ENCODE results near the gene AMZ1. TPM values are rescaled to one million over a fixed set of nuclear protein-coding genes. Genes with fewer than 3 reads are reported as not detected.

Gene AMZ1
- total RNA-seq, 1 experiment from 2014 or later: 0.85 TPM

DNA sequence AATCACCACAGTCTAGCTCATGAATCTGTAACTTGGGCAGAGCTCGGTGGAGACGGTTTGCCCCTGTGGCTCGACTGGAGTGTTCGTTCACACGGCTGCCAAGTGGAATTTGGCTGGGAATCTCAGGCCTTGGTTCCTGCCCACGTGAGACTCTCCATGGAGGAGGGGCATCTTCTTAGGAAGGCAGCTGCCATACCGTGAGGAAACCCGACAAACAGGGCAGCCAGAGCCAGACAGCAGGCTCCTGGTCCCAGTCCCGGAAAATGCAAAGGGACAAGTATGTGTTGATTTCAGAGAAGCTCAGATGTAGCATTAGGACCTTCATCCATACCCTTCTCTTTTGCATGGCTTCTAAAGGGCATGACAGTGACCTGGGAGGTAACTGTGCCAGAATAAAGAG, 26.6 kb downstream of the AMZ1 start (continued):
- no peak for TF ChIP-seq JUN (CRISPR knock-in tag; IDR thresholded peaks at IDR 0.05)
- TF ChIP-seq, protein P1, sequence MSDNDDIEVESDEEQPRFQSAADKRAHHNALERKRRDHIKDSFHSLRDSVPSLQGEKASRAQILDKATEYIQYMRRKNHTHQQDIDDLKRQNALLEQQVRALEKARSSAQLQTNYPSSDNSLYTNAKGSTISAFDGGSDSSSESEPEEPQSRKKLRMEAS (CRISPR knock-in tag; IDR thresholded peaks at IDR 0.05): no peak
- no peak for TF ChIP-seq NR1H2 (CRISPR knock-in tag; IDR thresholded peaks at IDR 0.05)
- no peak for TF ChIP-seq ATF1 (CRISPR knock-in tag; IDR thresholded peaks at IDR 0.05)

DNA sequence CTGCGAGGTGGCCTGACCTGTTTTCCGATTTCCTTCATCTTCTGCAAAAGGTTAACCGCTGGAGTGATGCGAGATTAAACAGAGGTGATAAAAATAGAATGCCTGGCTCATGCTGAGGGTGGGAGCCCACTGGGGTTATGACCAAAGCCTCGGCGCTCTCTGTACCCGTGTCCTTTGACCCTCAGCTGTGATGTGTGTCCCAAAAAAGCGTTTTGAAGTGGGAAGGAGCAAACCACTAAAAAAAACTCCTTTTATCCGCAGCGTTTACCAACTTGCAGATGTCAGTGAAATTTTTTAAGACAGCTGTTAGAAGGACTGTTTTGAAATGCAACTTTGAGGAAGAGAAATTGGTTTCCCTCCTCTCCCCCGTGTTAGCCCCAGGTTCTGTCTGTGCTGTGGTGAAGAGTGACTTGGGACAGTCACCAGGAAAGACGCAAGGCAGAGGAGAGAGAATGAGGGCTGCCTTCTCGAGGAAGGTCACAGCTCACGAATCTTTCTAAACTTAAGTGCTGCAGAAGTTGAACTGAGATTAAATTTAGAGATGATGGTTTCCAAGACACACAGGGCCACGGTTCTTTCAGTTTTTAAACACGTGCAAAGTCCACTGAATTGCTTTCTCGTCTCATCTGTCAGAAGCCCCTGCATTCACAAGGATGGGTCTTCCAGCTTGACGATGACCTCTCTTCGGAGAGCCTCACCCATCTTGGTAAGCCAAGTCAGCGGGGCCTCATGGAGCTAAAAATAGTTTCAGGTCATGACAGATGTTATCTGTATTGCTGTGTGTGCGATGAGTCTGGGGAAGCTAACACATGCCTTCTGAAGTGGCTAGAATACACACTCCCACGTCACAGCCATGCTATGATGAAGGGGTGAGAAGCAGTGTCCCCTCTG, 27.6 kb downstream of the AMZ1 start:
- ATAC-seq (no peak), DNase-seq (ENCODE audit: low spot score) (no peak)
- ChIA-PET POLR2A (interaction anchor here (0.6 kb wide), 1 partner anchor 139 kb away, joined by 3 read pairs; no protein-coding TSS in a partner anchor), CTCF (interaction anchor here (1.5 kb wide), 1 partner anchor 107 kb away, joined by 4 read pairs; no protein-coding TSS in a partner anchor)
- Mint-ChIP-seq H3K4me1 (peaks cover 6% of the 10 kb centered on the region), H3K27ac (peak overlapping the region; percentile 21), H3K9me3 (no peaks in the 10 kb centered on the region), H3K4me3 (no peak overlapping the region), H3K36me3 (peaks cover 51% of the 10 kb centered on the region), H3K27me3 (ENCODE audit: low read depth) (no peaks in the 10 kb centered on the region)
- TF ChIP-seq, protein P2, sequence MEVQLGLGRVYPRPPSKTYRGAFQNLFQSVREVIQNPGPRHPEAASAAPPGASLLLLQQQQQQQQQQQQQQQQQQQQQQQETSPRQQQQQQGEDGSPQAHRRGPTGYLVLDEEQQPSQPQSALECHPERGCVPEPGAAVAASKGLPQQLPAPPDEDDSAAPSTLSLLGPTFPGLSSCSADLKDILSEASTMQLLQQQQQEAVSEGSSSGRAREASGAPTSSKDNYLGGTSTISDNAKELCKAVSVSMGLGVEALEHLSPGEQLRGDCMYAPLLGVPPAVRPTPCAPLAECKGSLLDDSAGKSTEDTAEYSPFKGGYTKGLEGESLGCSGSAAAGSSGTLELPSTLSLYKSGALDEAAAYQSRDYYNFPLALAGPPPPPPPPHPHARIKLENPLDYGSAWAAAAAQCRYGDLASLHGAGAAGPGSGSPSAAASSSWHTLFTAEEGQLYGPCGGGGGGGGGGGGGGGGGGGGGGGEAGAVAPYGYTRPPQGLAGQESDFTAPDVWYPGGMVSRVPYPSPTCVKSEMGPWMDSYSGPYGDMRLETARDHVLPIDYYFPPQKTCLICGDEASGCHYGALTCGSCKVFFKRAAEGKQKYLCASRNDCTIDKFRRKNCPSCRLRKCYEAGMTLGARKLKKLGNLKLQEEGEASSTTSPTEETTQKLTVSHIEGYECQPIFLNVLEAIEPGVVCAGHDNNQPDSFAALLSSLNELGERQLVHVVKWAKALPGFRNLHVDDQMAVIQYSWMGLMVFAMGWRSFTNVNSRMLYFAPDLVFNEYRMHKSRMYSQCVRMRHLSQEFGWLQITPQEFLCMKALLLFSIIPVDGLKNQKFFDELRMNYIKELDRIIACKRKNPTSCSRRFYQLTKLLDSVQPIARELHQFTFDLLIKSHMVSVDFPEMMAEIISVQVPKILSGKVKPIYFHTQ (CRISPR knock-in tag; IDR thresholded peaks at IDR 0.05): no peak
- TF ChIP-seq EMX1 (CRISPR knock-in tag; IDR thresholded peaks at IDR 0.05) (no peak), NFYB (CRISPR knock-in tag; conservative IDR thresholded peaks at IDR 0.05; ENCODE audit: low read depth) (no peak), RELA (CRISPR knock-in tag; IDR thresholded peaks at IDR 0.05; ENCODE audit: borderline replicate concordance) (no peak), ZNF263 (CRISPR knock-in tag; IDR thresholded peaks at IDR 0.05; ENCODE audit: low read depth) (no peak), ZNF121 (CRISPR knock-in tag; IDR thresholded peaks at IDR 0.05) (no peak), ZSCAN18 (CRISPR knock-in tag; IDR thresholded peaks at IDR 0.05) (no peak), MLX (CRISPR knock-in tag; IDR thresholded peaks at IDR 0.05) (no peak), PRRX2 (CRISPR knock-in tag; IDR thresholded peaks at IDR 0.05) (no peak), SP1 (CRISPR knock-in tag; conservative IDR thresholded peaks at IDR 0.05) (no peak), NFE2L1 (CRISPR knock-in tag; IDR thresholded peaks at IDR 0.05) (no peak)
- TF ChIP-seq, protein P3, sequence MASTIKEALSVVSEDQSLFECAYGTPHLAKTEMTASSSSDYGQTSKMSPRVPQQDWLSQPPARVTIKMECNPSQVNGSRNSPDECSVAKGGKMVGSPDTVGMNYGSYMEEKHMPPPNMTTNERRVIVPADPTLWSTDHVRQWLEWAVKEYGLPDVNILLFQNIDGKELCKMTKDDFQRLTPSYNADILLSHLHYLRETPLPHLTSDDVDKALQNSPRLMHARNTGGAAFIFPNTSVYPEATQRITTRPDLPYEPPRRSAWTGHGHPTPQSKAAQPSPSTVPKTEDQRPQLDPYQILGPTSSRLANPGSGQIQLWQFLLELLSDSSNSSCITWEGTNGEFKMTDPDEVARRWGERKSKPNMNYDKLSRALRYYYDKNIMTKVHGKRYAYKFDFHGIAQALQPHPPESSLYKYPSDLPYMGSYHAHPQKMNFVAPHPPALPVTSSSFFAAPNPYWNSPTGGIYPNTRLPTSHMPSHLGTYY (CRISPR knock-in tag; IDR thresholded peaks at IDR 0.05): no peak
- TF ChIP-seq, protein P4, sequence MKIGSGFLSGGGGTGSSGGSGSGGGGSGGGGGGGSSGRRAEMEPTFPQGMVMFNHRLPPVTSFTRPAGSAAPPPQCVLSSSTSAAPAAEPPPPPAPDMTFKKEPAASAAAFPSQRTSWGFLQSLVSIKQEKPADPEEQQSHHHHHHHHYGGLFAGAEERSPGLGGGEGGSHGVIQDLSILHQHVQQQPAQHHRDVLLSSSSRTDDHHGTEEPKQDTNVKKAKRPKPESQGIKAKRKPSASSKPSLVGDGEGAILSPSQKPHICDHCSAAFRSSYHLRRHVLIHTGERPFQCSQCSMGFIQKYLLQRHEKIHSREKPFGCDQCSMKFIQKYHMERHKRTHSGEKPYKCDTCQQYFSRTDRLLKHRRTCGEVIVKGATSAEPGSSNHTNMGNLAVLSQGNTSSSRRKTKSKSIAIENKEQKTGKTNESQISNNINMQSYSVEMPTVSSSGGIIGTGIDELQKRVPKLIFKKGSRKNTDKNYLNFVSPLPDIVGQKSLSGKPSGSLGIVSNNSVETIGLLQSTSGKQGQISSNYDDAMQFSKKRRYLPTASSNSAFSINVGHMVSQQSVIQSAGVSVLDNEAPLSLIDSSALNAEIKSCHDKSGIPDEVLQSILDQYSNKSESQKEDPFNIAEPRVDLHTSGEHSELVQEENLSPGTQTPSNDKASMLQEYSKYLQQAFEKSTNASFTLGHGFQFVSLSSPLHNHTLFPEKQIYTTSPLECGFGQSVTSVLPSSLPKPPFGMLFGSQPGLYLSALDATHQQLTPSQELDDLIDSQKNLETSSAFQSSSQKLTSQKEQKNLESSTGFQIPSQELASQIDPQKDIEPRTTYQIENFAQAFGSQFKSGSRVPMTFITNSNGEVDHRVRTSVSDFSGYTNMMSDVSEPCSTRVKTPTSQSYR (CRISPR knock-in tag; IDR thresholded peaks at IDR 0.05): no peak
- TF ChIP-seq, protein P5, sequence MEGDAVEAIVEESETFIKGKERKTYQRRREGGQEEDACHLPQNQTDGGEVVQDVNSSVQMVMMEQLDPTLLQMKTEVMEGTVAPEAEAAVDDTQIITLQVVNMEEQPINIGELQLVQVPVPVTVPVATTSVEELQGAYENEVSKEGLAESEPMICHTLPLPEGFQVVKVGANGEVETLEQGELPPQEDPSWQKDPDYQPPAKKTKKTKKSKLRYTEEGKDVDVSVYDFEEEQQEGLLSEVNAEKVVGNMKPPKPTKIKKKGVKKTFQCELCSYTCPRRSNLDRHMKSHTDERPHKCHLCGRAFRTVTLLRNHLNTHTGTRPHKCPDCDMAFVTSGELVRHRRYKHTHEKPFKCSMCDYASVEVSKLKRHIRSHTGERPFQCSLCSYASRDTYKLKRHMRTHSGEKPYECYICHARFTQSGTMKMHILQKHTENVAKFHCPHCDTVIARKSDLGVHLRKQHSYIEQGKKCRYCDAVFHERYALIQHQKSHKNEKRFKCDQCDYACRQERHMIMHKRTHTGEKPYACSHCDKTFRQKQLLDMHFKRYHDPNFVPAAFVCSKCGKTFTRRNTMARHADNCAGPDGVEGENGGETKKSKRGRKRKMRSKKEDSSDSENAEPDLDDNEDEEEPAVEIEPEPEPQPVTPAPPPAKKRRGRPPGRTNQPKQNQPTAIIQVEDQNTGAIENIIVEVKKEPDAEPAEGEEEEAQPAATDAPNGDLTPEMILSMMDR (IDR thresholded peaks at IDR 0.05): no peak
- TF ChIP-seq, protein P6, sequence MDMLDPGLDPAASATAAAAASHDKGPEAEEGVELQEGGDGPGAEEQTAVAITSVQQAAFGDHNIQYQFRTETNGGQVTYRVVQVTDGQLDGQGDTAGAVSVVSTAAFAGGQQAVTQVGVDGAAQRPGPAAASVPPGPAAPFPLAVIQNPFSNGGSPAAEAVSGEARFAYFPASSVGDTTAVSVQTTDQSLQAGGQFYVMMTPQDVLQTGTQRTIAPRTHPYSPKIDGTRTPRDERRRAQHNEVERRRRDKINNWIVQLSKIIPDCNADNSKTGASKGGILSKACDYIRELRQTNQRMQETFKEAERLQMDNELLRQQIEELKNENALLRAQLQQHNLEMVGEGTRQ (CRISPR knock-in tag; IDR thresholded peaks at IDR 0.05): no peak
